C1 segment of cervical spinal cord (tissue), 14 donors: ENCODE results near the gene BTBD7.

Experiments used
- DNase-seq, 14 donors: peaks; one replicate each; lab custom pipeline; 2025; lab: John Stamatoyannopoulos, UW

The BTBD7 gene

GRCh38 chr14:93201155-93201704 lies 131.6 kb downstream of the BTBD7 start:
- no peak for DNase-seq

DNA sequence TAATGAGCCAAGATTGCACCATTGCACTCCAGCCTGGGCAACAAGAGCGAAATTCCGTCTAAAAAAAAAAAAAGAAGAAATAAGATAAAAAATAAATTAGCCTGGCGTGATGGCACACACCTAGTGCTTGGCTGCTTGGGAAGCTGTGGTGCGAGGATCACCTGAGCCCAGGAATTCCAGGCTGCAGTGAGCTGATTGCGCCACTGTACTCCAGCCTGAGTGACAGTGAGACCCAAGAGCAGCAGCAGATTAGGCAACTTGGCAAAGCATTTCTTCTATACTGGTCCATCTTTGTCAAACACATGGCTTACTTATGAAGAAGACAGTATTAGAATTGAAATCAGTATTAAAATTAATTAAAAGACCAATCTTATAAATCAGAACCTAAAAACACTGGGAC lies 132.3 kb downstream of the BTBD7 start:
- no peak for DNase-seq

DNA sequence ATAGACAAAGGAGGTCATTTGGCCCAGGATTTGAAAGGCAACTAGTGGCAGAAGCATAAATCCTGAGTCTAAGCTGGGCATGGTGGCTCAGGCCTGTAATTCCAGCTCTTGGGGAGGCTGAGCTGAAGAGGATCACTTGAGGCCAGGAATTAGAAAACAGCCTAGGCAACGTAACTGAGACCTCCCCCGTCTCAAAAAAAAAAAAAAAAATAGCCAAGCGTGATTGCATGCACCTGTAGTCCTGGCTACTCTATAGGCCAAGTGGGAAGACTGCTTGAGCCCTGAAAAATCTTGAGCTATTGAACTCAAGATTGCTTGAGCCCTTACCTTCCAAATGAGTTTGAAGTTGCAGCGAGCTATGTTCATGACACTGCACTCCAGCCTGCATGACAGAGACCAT lies 133.8 kb downstream of the BTBD7 start:
- DNase-seq = no peak

- DNase-seq = no peak
Measured at GRCh38 chr14:93195316-93195999, 137.4 kb downstream of the BTBD7 start.
